SK-N-SH (cell line): ENCODE results near the gene MINDY4. TPM values are rescaled to one million over a fixed set of nuclear protein-coding genes. Genes with fewer than 3 reads are reported as not detected.

Experiments used
- CTCF ChIA-PET: fragments of 300-600, 350-600 bp; formaldehyde crosslinking; extraction: SDS; loops from one replicate; lab custom pipeline; 2021; lab: Yijun Ruan, JAX
- POLR2A ChIA-PET: fragments of 350-600 bp; sonication (Branson Sonifier 250); formaldehyde crosslinking; extraction: SDS; loops from one replicate; lab custom pipeline; 2020; ENCODE audit warnings: antibody characterized with exemption, inconsistent platforms; lab: Yijun Ruan, JAX
- DNase-seq: peaks from one replicate; pipeline ENCODE4 v3.0.0; 2012
- H2AFZ ChIP-seq: fragments of 200-600 bp; sonication (generic); 2 replicates; pipeline ENCODE4 v1.8.1; 2016; ENCODE audit warnings: antibody characterized with exemption, mild to moderate bottlenecking, low read depth
- H3F3A ChIP-seq: fragments of 200-600 bp; sonication (generic); replicated peaks from 2 replicates; pipeline ENCODE3; 2016; ENCODE audit warnings: antibody characterized with exemption, mild to moderate bottlenecking; ENCODE audit not compliant: insufficient read depth
- H3K27ac ChIP-seq, 2 experiments: fragments of 200-500 bp in 1 of 2; fragments of 200-600 bp in 1 of 2; sonication (Bioruptor generic) in 1 of 2; sonication (generic), shearing (Covaris generic) in 1 of 2; 2 replicates each; pipeline versions ENCODE4 v1.5.1 to v1.6.1; 2014 to 2016; ENCODE audit warnings: low read depth in 2 of 2, inconsistent platforms in 1 of 2, low read length in 1 of 2, mild to moderate bottlenecking in 1 of 2, mixed read lengths in 1 of 2
- H3K27me3 ChIP-seq: fragments of 200-600 bp; sonication (generic), shearing (Covaris generic); 2 replicates; pipeline ENCODE4 v1.6.1; 2016; ENCODE audit warnings: mixed run types; ENCODE audit not compliant: insufficient read depth
- H3K36me3 ChIP-seq, 2 experiments: fragments of 200-500 bp in 1 of 2; fragments of 200-600 bp in 1 of 2; sonication (Bioruptor generic) in 1 of 2; sonication (generic) in 1 of 2; replicated peaks in 1 of 2; 2 replicates each; pipeline versions ENCODE3 to v1.5.1; 2014 to 2016; ENCODE audit warnings: low read length in 1 of 2, mild to moderate bottlenecking in 1 of 2; ENCODE audit not compliant: insufficient read depth in 2 of 2, control insufficient read depth in 1 of 2
- H3K4me1 ChIP-seq, 2 experiments: fragments of 200-500 bp in 1 of 2; fragments of 200-600 bp in 1 of 2; sonication (Bioruptor generic) in 1 of 2; sonication (generic), shearing (Covaris generic) in 1 of 2; 2 replicates each; pipeline versions ENCODE4 v1.5.1 to v1.6.1; 2014 to 2016; ENCODE audit warnings: low read depth in 1 of 2, low read length in 1 of 2, mixed run types in 1 of 2; ENCODE audit not compliant: insufficient read depth in 2 of 2, control insufficient read depth in 1 of 2
- H3K4me2 ChIP-seq: fragments of 200-600 bp; sonication (generic), shearing (Covaris generic); 2 replicates; pipeline ENCODE4 v1.6.1; 2017; ENCODE audit warnings: mixed run types
- H3K4me3 ChIP-seq, 2 experiments: fragments of 200-500 bp in 1 of 2; fragments of 200-600 bp in 1 of 2; sonication (Bioruptor generic) in 1 of 2; sonication (generic), shearing (Covaris generic) in 1 of 2; 2 replicates each; pipeline versions ENCODE4 v1.5.1 to v1.8.1; 2014 to 2016; ENCODE audit warnings: low read depth in 2 of 2, inconsistent platforms in 1 of 2, low read length in 1 of 2, mild to moderate bottlenecking in 1 of 2, mixed read lengths in 1 of 2, moderate library complexity in 1 of 2
- H3K79me2 ChIP-seq: fragments of 200-600 bp; sonication (generic); 2 replicates; pipeline ENCODE4 v1.8.1; 2017; ENCODE audit warnings: mild to moderate bottlenecking; ENCODE audit not compliant: insufficient read depth
- H3K9ac ChIP-seq: fragments of 200-600 bp; sonication (generic); 2 replicates; pipeline ENCODE4 v1.6.1; 2017; ENCODE audit warnings: mixed run types
- H3K9me2 ChIP-seq: fragments of 200-600 bp; sonication (generic); 2 replicates; pipeline ENCODE4 v1.6.1; 2017; ENCODE audit warnings: mixed run types
- H3K9me3 ChIP-seq: fragments of 200-600 bp; sonication (generic); 2 replicates; pipeline ENCODE4 v1.6.1; 2017; ENCODE audit warnings: mixed run types, mild to moderate bottlenecking, moderate library complexity
- H4K20me1 ChIP-seq: fragments of 200-600 bp; sonication (generic); 2 replicates; pipeline ENCODE4 v1.6.1; 2017; ENCODE audit warnings: mild to moderate bottlenecking, mixed run types; ENCODE audit not compliant: insufficient read depth
- FOSL2 ChIP-seq: IDR thresholded peaks from 2 replicates; pipeline ENCODE4 v1.4.0; 2012; ENCODE audit warnings: low read depth, mild to moderate bottlenecking, moderate library complexity, borderline replicate concordance
- FOXJ3 ChIP-seq: sonication (generic); formaldehyde crosslinking; IDR thresholded peaks from 2 replicates; pipeline ENCODE4 v1.5.1; 2020; ENCODE audit warnings: mild to moderate bottlenecking, missing genetic modification reagents
- GABPA ChIP-seq: IDR thresholded peaks from 2 replicates; pipeline ENCODE4 v1.4.0; 2012; ENCODE audit warnings: low read depth, mild to moderate bottlenecking
- GATA2 ChIP-seq: sonication (generic); formaldehyde crosslinking; IDR thresholded peaks from 2 replicates; pipeline ENCODE4 v1.5.0; 2020; ENCODE audit warnings: mild to moderate bottlenecking, missing genetic modification reagents
- MEF2A ChIP-seq: IDR thresholded peaks from 2 replicates; pipeline ENCODE4 v1.4.0; 2012; ENCODE audit warnings: low read depth, borderline replicate concordance
- MXI1 ChIP-seq: IDR thresholded peaks from 2 replicates; pipeline ENCODE4 v1.6.1; 2012; ENCODE audit warnings: mild to moderate bottlenecking, low read depth, low read length, improper control_type of control experiment
- NFIC ChIP-seq: IDR thresholded peaks from 2 replicates; pipeline ENCODE4 v1.4.0; 2012; ENCODE audit warnings: borderline replicate concordance
- POLR2AphosphoS5 ChIP-seq: IDR thresholded peaks from 2 replicates; pipeline ENCODE4 v1.6.1; 2012; ENCODE audit warnings: low read depth, low read length
- RCOR1 ChIP-seq: fragments of 150-350 bp; IDR thresholded peaks from 2 replicates; pipeline ENCODE4 v1.6.1; 2017; ENCODE audit warnings: antibody characterized with exemption, low read length
- RXRA ChIP-seq: IDR thresholded peaks from 2 replicates; pipeline ENCODE4 v1.4.0; 2012; ENCODE audit warnings: low read depth, mild to moderate bottlenecking, borderline replicate concordance
- TEAD4 ChIP-seq: IDR thresholded peaks from 2 replicates; pipeline ENCODE4 v1.4.0; 2012; ENCODE audit warnings: mild to moderate bottlenecking, borderline replicate concordance; ENCODE audit not compliant: insufficient read depth
- YY1 ChIP-seq: IDR thresholded peaks from 2 replicates; pipeline ENCODE4 v1.4.0; 2012; ENCODE audit warnings: low read depth, mild to moderate bottlenecking
- WGBS: methylation state at CpG from one replicate; pipeline ENCODE4 v1.1.6; 2017; ENCODE audit warnings: low lambda C conversion rate; 5-methylcytosine and 5-hydroxymethylcytosine counted together
- polyA plus RNA-seq, 3 experiments: library from polyadenylated mRNA; depleted of rRNA; stranded (reverse); fragments of >200 nt; gene quantifications; 2 replicates each; pipeline ENCODE4 v1.2.3, GENCODE V29; 2012
- TF ChIP-seq, protein P1 (sequence below): IDR thresholded peaks from 2 replicates; pipeline ENCODE4 v1.4.0; 2012; ENCODE audit warnings: low read depth, borderline replicate concordance
- TF ChIP-seq, protein P2 (sequence below): IDR thresholded peaks from 2 replicates; pipeline ENCODE4 v1.6.1; 2012; ENCODE audit warnings: mild to moderate bottlenecking, low read depth, low read length, moderate library complexity
- TF ChIP-seq, protein P3 (sequence below): IDR thresholded peaks from 2 replicates; pipeline ENCODE4 v1.4.0; 2012; ENCODE audit warnings: low read depth, borderline replicate concordance
- TF ChIP-seq, protein P4 (sequence below): IDR thresholded peaks from 2 replicates; pipeline ENCODE4 v1.4.0; 2012; ENCODE audit warnings: low read depth

Gene MINDY4
- polyA plus RNA-seq, 1 of the 3 experiments (the other 2 are of a cell fraction), result 1.8 TPM

DNA sequence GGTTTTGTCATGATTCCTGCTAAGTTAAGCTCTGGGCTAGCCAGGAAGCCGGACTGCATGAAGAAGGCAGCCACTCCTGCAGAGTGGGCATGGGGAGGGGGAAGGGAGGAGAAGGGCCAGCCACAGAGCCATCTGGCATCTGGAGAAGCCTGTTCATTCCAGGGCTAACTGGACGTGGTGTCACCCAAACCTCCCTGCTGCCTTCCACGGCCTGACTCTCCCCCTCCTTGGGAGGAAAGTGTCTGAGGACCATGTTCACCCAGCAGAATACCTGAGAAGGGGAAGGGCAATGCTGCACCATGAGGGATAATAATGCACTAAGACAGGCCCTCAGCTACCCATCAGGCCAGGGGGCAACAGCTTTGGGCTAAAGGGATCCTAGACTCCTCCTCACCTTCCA is 155.8 kb downstream of the MINDY4 start:
- ChIA-PET POLR2A (no interaction called here), CTCF (interaction anchor here (0.6 to 4.2 kb wide), 4 partner anchors 7 to 56 kb away, joined by 3 to 21 read pairs (median 11); no protein-coding TSS in a partner anchor)
- Histone ChIP-seq H3K9me2 (no peaks in the 10 kb centered on the region), H3F3A (no peaks in the 10 kb centered on the region), H2AFZ (no peak overlapping the region), H3K4me3 (no peak overlapping the region; a peak in 1 of 4 replicates), H3K4me2 (no peak overlapping the region), H3K9me3 (no peaks in the 10 kb centered on the region), H3K27me3 (no peaks in the 10 kb centered on the region), H3K36me3 (no peaks in the 10 kb centered on the region), H3K4me1 (peaks cover 0 to 33% of the 10 kb centered on the region in 2 experiments; a peak in 1 of 4 replicates), H3K79me2 (no peaks in the 10 kb centered on the region), H3K27ac (no peak overlapping the region), H4K20me1 (no peaks in the 10 kb centered on the region), H3K9ac (no peak overlapping the region)
- 21% methylated on average over 3 of the region's 3 CpGs for WGBS
- peak; percentile 20 for DNase-seq
- TF ChIP-seq FOXJ3 (no peak), NFIC (no peak), RXRA (no peak), GATA2 (no peak), MEF2A (no peak), GABPA (no peak), POLR2AphosphoS5 (no peak), MXI1 (no peak), TEAD4 (no peak), RCOR1 (no peak), YY1 (no peak), FOSL2 (no peak)
- TF ChIP-seq, protein P1, sequence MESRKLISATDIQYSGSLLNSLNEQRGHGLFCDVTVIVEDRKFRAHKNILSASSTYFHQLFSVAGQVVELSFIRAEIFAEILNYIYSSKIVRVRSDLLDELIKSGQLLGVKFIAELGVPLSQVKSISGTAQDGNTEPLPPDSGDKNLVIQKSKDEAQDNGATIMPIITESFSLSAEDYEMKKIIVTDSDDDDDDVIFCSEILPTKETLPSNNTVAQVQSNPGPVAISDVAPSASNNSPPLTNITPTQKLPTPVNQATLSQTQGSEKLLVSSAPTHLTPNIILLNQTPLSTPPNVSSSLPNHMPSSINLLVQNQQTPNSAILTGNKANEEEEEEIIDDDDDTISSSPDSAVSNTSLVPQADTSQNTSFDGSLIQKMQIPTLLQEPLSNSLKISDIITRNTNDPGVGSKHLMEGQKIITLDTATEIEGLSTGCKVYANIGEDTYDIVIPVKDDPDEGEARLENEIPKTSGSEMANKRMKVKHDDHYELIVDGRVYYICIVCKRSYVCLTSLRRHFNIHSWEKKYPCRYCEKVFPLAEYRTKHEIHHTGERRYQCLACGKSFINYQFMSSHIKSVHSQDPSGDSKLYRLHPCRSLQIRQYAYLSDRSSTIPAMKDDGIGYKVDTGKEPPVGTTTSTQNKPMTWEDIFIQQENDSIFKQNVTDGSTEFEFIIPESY, result no peak
- TF ChIP-seq, protein P2, sequence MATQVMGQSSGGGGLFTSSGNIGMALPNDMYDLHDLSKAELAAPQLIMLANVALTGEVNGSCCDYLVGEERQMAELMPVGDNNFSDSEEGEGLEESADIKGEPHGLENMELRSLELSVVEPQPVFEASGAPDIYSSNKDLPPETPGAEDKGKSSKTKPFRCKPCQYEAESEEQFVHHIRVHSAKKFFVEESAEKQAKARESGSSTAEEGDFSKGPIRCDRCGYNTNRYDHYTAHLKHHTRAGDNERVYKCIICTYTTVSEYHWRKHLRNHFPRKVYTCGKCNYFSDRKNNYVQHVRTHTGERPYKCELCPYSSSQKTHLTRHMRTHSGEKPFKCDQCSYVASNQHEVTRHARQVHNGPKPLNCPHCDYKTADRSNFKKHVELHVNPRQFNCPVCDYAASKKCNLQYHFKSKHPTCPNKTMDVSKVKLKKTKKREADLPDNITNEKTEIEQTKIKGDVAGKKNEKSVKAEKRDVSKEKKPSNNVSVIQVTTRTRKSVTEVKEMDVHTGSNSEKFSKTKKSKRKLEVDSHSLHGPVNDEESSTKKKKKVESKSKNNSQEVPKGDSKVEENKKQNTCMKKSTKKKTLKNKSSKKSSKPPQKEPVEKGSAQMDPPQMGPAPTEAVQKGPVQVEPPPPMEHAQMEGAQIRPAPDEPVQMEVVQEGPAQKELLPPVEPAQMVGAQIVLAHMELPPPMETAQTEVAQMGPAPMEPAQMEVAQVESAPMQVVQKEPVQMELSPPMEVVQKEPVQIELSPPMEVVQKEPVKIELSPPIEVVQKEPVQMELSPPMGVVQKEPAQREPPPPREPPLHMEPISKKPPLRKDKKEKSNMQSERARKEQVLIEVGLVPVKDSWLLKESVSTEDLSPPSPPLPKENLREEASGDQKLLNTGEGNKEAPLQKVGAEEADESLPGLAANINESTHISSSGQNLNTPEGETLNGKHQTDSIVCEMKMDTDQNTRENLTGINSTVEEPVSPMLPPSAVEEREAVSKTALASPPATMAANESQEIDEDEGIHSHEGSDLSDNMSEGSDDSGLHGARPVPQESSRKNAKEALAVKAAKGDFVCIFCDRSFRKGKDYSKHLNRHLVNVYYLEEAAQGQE, result no peak
- TF ChIP-seq, protein P3, sequence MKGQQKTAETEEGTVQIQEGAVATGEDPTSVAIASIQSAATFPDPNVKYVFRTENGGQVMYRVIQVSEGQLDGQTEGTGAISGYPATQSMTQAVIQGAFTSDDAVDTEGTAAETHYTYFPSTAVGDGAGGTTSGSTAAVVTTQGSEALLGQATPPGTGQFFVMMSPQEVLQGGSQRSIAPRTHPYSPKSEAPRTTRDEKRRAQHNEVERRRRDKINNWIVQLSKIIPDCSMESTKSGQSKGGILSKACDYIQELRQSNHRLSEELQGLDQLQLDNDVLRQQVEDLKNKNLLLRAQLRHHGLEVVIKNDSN, result no peak
- TF ChIP-seq, protein P4, sequence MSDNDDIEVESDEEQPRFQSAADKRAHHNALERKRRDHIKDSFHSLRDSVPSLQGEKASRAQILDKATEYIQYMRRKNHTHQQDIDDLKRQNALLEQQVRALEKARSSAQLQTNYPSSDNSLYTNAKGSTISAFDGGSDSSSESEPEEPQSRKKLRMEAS, result no peak
